NCI-H1417 (cell line): ENCODE measurements around the gene IL1F10.

Experiments used
- DNase-seq, 3 experiments: peaks; one replicate each; lab custom pipeline; 2025; lab: John Stamatoyannopoulos, UW

The IL1F10 gene

GRCh38 chr2:113058998-113059960 lies 8.5 kb upstream of the IL1F10 start, which contains the start of gene IL36RN:
TSS of gene IL36RN (plus strand) at chr2:113059198. CDS start at chr2:113059439, 241 bp downstream.
- no peak for DNase-seq

- no peak for DNase-seq
These were observed 7.4 kb upstream of the IL1F10 start for GRCh38 chr2:113060396-113060795.

GRCh38 chr2:113060796-113061195 lies 7.0 kb upstream of the IL1F10 start:
- DNase-seq: no peak

GRCh38 chr2:113061241-113061640 lies 6.5 kb upstream of the IL1F10 start:
- DNase-seq: no peak

- DNase-seq: no peak
These were observed 5.6 kb upstream of the IL1F10 start for GRCh38 chr2:113061896-113062770.

- DNase-seq: no peak
These were observed 3.5 kb upstream of the IL1F10 start for GRCh38 chr2:113064281-113064680.

GRCh38 chr2:113064898-113065297 lies 2.9 kb upstream of the IL1F10 start:
- DNase-seq: no peak

- no peak for DNase-seq
These were observed 479 bp downstream of the IL1F10 start for GRCh38 chr2:113068249-113068648.

- no peak for DNase-seq
These were observed 1.1 kb downstream of the IL1F10 start for GRCh38 chr2:113068706-113069485.

- DNase-seq: no peak
These were observed 2.2 kb downstream of the IL1F10 start for GRCh38 chr2:113069676-113070605.

- DNase-seq: peak in 1 of 3 experiments; percentile 9
These were observed 2.8 kb downstream of the IL1F10 start for GRCh38 chr2:113070606-113070975.

- DNase-seq: no peak
These were observed 4.8 kb downstream of the IL1F10 start for GRCh38 chr2:113072584-113072983.

GRCh38 chr2:113073325-113073834 lies 5.6 kb downstream of the IL1F10 start:
- DNase-seq: no peak

GRCh38 chr2:113075030-113075429 lies 7.3 kb downstream of the IL1F10 start:
- no peak for DNase-seq

- DNase-seq: no peak
These were observed 7.8 kb downstream of the IL1F10 start for GRCh38 chr2:113075600-113075999.

- peak in 1 of 3 experiments; percentile 4 for DNase-seq
These were observed 9.3 kb downstream of the IL1F10 start for GRCh38 chr2:113076954-113077669.

- DNase-seq: no peak
These were observed 10.2 kb downstream of the IL1F10 start for GRCh38 chr2:113077921-113078320.

GRCh38 chr2:113078350-113078839 lies 10.6 kb downstream of the IL1F10 start:
- no peak for DNase-seq

- no peak for DNase-seq
These were observed 11.4 kb downstream of the IL1F10 start for GRCh38 chr2:113079131-113079530.

GRCh38 chr2:113080134-113080533 lies 12.4 kb downstream of the IL1F10 start:
- peak; percentile 2 to 45 (median 6) for DNase-seq
